Measurements from ENCODE around the gene CHCHD3. TPM values are rescaled to one million over a fixed set of nuclear protein-coding genes. Genes with fewer than 3 reads are reported as not detected.

Gene CHCHD3
- total and polyA plus RNA-seq, 9 of the 15 experiments (the other 6 are each of a cell fraction or from before 2014, with no cell fraction given): 66.2 to 279 (median 204) TPM

- TF ChIP-seq SP2 (IDR thresholded peaks at IDR 0.05; ENCODE audit: extremely low read depth, low read depth, low read length, poor library complexity, severe bottlenecking): no peak
These were observed 210.5 kb downstream of the CHCHD3 start (continued) for GRCh38 chr7:132871419-132871818.

GRCh38 chr7:132869166-132869861 is 212.6 kb downstream of the CHCHD3 start:
- no peaks in the 10 kb centered on the region; a peak in 1 of 5 replicates for H3K4me1 ChIP-seq (replicated peaks in 1 of 2; ENCODE audit: control insufficient read depth in 2 of 2, insufficient read depth in 2 of 2, low read length in 2 of 2)
- H3K36me3 ChIP-seq (ENCODE audit: control insufficient read depth, insufficient read depth, low read length): peaks cover 19% of the 10 kb centered on the region; the same call in 2 of the 3 replicates
- WGBS (ENCODE audit: insufficient coverage, low coverage, missing lambda C conversion rate): 93% methylated on average over 5 of the region's 5 CpGs
- ChIA-PET POLR2A (interaction anchor here (0.7 to 1.0 kb wide), 2 partner anchors 15 to 198 kb away, joined by 3 read pairs; no protein-coding TSS in a partner anchor), CTCF (ENCODE audit: low intra/inter-chr PET ratio) (no interaction called here)
- no TSS peak for BruUV-seq (replicated peaks)
- TF ChIP-seq CEBPZ (IDR thresholded peaks at IDR 0.05; ENCODE audit: borderline replicate concordance, low read depth, low read length) (no peak), NFIC (IDR thresholded peaks at IDR 0.05) (no peak), HMGN3 (IDR thresholded peaks at IDR 0.05; ENCODE audit: borderline replicate concordance, extremely low read depth, insufficient read length, low read depth, low read length) (no peak), ZNF778 (CRISPR knock-in tag; IDR thresholded peaks at IDR 0.05) (no peak)
- no peak overlapping the region for H3K4me2 ChIP-seq (ENCODE audit: insufficient read depth, low read length)
- H3K9ac ChIP-seq (ENCODE audit: insufficient read depth in 1 of 2, low read depth in 2 of 2, low read length in 2 of 2): no peak overlapping the region
- no peaks in the 10 kb centered on the region for H3K9me3 ChIP-seq (replicated peaks; ENCODE audit: control insufficient read depth, insufficient read depth, low read depth, low read length)
- ATAC-seq: no peak
- no peak for DNase-seq (ENCODE audit: extremely low read depth in 1 of 4, low spot score in 3 of 4)
- no peak overlapping the region for H3K27ac ChIP-seq (ENCODE audit: extremely low read depth, low read depth, low read length)
- no peaks in the 10 kb centered on the region for H3K9me1 ChIP-seq (ENCODE audit: control insufficient read depth, insufficient read depth, low read length)
- in situ Hi-C loops (cut with MboI) (no loop called here), intact Hi-C loops (cut with micrococcal nuclease) (no loop called here)
- no peak overlapping the region for H2AFZ ChIP-seq (ENCODE audit: low read depth, low read length)
- peaks cover 4% of the 10 kb centered on the region; the same call in 1 of the 2 replicates for H4K20me1 ChIP-seq (replicated peaks; ENCODE audit: control insufficient read depth, insufficient read depth, low read length)
- no peaks in the 10 kb centered on the region for H3K27me3 ChIP-seq (ENCODE audit: control insufficient read depth in 2 of 2, insufficient read depth in 2 of 2, low read length in 2 of 2)
- H3K4me3 ChIP-seq: no peak overlapping the region
- H3K79me2 ChIP-seq (ENCODE audit: control insufficient read depth, insufficient read depth, low read length): 0 out of 3 replicates have a peak, but pooled peaks cover 2% of the 10 kb centered on the region
- no peak for FAIRE-seq

Measured in K562 (cell line).